NB4 (cell line): ENCODE results near the gene ABCB8.

Experiments used
- CTCF ChIP-seq: IDR thresholded peaks from one replicate; pipeline ENCODE4 v1.5.1; 2012; ENCODE audit warnings: low read depth, low read length
- MYC ChIP-seq: IDR thresholded peaks from 2 replicates; pipeline ENCODE4 v1.6.1; 2011; ENCODE audit warnings: low read depth, low read length
- POLR2A ChIP-seq: IDR thresholded peaks from 2 replicates; pipeline ENCODE4 v1.6.1; 2011; ENCODE audit warnings: mild to moderate bottlenecking; ENCODE audit not compliant: insufficient read length; ENCODE audit errors: extremely low read depth
- TF ChIP-seq, protein P1 (sequence below): IDR thresholded peaks from 2 replicates; pipeline ENCODE4 v1.6.1; 2011; ENCODE audit warnings: low read depth, low read length

GRCh38 chr7:151076863-151077704 lies 48.8 kb downstream of the ABCB8 start:
- peak; percentile 26 for TF ChIP-seq CTCF
- no peak for TF ChIP-seq POLR2A
- TF ChIP-seq, protein P1, sequence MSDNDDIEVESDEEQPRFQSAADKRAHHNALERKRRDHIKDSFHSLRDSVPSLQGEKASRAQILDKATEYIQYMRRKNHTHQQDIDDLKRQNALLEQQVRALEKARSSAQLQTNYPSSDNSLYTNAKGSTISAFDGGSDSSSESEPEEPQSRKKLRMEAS = no peak
- TF ChIP-seq MYC = no peak
